GM19455 (cell line): Measurements from ENCODE around the gene TFCP2L1.

ENCODE experiments used
- ATAC-seq: cut with Tn5 transposase; IDR thresholded peaks from one replicate; pipeline ENCODE4 v1.9.1; 2021; ENCODE audit not compliant: unreplicated experiment

The TFCP2L1 gene

DNA sequence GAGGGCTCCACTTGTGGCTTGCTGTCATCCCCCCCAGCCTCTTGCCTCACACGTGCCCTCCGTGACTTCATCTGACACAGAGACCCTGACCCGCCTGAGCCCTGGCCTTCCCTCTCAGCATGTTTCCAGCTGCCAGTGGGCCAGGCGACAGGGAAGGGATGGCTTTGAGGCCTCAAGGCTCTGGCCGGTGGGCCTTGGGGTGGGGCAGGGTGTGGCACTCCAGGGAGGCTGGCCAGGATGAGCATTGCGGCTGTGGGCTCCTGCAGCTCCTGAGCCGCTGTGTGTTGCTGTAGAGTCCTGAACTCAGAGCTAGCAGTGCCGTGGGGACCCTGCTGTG, 85.0 kb downstream of the TFCP2L1 start:
- ATAC-seq: no peak

DNA sequence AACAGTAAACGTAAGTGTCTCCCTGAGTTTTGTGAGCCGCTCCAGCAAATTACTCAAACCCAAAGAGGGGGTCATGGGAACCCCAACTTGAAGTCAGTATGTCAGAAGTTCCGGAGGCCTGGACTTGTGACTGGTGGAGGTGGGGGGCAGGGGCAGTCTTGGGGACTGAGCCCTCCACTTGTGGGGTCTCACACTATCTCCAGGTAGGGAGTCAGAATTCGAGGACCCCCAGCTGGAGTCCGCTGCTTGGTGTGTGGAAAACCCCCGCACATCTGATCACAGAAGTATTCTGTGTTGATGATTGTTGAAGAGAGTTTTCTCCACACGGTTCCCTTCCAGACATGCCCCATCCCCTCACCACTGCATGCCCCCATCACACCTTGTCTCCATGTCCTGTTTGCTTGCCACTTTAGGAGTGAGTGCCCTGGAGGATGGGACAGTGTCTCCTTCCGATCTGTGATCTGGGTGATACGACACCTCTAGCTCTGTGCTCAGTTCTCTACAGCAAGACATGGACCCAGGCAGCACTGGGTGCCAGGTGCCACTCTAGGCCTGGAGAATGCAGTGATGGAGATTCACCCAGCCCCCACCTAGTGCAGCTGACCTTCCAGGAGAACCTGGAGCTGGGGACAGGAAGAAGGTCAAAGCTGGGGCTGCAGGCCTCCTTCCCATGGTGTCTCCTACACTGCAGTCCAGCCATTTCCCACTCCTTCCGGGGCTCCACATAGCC, 85.6 kb downstream of the TFCP2L1 start:
- no peak for ATAC-seq

GRCh38 chr2:121197369-121198091, 87.5 kb downstream of the TFCP2L1 start:
- no peak for ATAC-seq

- ATAC-seq: no peak
These were observed 88.2 kb downstream of the TFCP2L1 start for GRCh38 chr2:121196849-121197155.

GRCh38 chr2:121196132-121196848, 88.7 kb downstream of the TFCP2L1 start:
- ATAC-seq: no peak

GRCh38 chr2:121195036-121195435, 90.0 kb downstream of the TFCP2L1 start:
- ATAC-seq: no peak

- ATAC-seq: no peak
These were observed 90.4 kb downstream of the TFCP2L1 start for GRCh38 chr2:121194626-121195025.

- no peak for ATAC-seq
These were observed 91.8 kb downstream of the TFCP2L1 start for GRCh38 chr2:121193185-121193584.

DNA sequence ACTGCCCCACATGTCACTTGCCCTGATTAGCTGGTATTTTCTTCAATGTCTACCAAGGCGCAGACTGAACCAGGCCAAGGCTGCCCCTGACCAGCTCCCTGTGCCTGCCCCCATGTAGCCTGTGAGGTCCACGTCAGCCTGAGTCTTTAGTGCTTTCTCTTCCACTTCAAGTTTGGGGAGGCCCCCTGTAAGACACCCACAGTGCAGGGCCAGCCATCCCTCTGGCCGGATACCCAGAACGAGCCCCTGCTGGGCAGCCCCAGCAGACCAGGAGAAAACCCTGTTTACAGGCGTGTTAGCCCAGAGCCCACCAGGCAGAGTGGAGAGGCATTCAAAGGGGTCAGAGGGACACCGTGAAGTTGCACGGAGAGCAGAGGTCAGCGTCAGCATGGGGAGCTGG, 92.4 kb downstream of the TFCP2L1 start:
- ATAC-seq: no peak

- ATAC-seq: no peak
These were observed 93.5 kb downstream of the TFCP2L1 start for GRCh38 chr2:121191191-121192170.

DNA sequence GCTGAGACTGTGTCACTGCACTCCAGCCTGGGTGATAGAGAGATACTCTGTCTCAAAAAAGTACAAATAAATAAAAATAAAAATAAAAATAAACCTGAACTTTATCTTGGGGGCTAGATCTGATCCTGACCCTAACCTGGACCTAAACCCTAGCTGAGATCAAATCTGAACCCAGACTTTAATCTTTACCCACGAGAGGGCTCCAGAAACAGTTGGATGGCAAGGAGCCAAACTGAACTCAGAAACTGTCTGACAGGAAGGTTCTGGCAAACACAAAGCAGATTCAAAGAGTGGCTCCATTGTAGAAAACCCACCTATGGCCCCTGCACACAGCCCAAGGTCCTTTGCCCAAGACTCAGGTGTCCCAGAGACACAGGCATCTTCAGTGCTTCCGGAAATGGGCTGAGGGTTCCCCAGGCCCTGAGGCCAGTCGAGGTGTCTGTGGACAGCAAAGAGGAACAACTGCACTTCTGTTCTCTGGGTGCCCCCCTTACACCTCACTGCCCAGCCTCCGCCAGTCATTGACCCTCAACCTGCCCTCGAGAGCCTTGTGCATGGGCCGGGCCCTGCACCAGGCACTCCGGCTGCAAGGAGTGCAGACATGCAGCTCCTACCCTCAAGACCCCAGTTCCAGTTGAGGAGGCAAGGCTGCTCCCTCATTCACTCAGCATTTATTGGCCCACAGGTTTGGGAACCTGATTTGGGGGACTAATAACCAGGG, 95.2 kb downstream of the TFCP2L1 start:
- no peak for ATAC-seq

- ATAC-seq: no peak
These were observed 96.0 kb downstream of the TFCP2L1 start for GRCh38 chr2:121189011-121189410.

DNA sequence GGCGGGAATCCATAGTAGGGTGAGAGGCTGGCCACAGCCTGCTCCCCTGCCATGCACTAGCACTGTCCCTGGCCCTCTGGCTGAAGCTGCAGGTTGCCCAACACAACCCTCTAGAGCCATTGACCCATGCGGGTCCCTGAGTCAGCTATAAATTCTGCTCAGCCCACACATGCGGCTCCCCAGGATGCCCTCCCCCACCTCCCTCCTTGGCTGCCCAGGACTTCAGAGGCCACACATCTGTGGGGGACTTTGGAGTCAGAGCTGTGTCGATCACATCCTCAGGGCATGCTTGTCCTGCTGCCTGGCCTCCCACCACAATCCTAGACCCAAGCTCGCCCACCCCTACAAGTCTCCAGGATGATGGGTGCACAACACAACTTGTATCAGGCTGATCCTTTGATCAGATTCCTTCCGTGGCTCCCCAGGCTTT, 97.0 kb downstream of the TFCP2L1 start:
- ATAC-seq: no peak

- no peak for ATAC-seq
These were observed 97.5 kb downstream of the TFCP2L1 start for GRCh38 chr2:121187351-121187981.

DNA sequence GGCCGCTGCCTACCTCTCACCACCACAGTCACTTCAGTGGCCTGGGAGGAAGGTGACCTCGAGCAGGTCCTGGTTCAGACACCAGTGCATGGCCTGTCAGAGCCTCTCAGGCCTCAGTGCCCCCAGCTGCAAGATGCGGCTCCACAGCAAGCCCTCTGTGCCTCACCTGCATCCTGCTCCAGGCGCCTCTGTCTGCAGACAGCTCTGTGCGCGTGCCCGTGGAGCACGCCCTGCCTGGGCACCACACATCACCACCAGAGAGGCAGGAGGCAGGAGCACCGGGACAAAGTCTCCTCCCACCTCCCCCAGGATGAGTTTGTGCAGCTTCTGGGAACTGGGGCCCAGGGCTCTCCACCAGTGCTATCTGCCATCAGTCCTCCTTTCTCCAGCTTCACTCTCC, 98.7 kb downstream of the TFCP2L1 start:
- ATAC-seq: no peak

- ATAC-seq: no peak
These were observed 99.4 kb downstream of the TFCP2L1 start for GRCh38 chr2:121185571-121186074.

DNA sequence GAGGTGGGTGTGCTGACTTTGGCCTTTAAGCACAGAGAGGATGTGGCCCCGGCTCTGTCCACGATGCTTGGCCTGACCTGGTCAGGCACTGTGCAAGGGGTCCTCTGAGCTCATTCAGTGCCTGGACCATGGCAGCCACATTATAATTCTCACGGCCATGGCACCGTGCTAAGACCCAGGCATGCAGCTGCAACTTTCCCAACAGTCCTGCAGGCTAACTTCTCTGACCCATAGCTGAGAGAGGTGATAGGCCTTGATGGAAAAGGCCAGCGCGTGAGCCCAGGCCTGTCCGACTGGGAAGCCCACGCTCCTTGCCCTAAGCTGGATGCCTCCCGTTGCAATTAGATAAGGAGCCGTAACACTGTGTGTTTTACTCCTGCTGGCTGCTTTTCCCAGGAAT, 99.9 kb downstream of the TFCP2L1 start:
- no peak for ATAC-seq

GRCh38 chr2:121184248-121184862, 100.6 kb downstream of the TFCP2L1 start:
- no peak for ATAC-seq

DNA sequence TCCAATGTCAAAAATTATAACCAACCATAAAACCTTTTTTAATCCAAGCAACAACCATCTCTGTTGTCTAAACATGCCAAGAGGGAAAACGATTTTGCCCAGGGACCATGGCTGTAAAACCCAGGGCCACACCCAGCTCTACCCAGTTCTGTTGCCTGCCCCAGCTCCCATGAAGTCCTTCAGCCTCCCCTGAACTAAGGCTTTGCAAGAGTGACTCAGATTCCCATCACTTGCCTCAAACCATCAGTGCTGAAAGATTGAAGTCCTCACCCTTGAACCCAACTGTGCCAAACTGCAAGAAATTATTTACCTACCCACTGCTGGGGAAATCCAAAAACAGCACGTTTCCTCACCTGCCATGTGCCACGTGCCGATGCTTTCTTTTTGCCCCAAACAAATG, 102.5 kb downstream of the TFCP2L1 start:
- ATAC-seq: no peak
